CD4-positive, alpha-beta T cell treated with Interleukin-15 for 4 hours (primary cell): ENCODE data around the gene PCDHGA11.
"Not testable (repeated sequence)": the region's sequence is repeated elsewhere in the genome, so short reads cannot be mapped to it uniquely, and the experiment has no call there.

Experiments
- DNase-seq: peaks from one replicate; pipeline ENCODE4 v3.0.0-alpha.2; 2020; ENCODE audit warnings: low spot score

PCDHGA11 gene

GRCh38 chr5:141398608-141399007 lies 22.2 kb upstream of the PCDHGA11 start:
- no peak for DNase-seq

DNA sequence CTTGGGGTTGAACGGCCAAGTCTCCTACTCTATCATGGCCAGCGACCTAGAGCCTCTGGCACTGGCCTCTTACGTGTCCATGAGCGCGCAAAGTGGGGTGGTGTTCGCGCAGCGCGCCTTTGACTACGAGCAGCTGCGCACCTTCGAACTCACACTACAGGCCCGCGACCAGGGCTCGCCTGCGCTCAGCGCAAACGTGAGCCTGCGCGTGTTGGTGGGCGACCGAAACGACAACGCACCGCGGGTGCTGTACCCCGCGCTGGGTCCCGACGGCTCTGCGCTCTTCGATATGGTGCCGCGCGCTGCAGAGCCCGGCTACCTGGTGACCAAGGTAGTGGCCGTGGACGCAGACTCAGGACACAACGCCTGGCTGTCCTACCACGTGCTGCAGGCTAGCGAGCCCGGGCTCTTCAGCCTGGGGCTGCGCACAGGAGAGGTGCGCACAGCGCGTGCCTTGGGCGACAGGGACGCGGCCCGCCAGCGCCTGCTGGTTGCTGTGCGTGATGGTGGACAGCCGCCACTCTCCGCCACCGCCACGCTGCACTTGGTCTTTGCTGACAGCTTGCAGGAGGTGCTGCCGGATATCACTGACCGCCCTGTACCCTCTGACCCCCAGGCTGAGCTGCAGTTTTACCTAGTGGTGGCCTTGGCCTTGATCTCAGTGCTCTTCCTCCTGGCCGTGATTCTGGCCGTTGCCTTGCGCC lies 21.1 kb upstream of the PCDHGA11 start:
- no peak for DNase-seq

DNA sequence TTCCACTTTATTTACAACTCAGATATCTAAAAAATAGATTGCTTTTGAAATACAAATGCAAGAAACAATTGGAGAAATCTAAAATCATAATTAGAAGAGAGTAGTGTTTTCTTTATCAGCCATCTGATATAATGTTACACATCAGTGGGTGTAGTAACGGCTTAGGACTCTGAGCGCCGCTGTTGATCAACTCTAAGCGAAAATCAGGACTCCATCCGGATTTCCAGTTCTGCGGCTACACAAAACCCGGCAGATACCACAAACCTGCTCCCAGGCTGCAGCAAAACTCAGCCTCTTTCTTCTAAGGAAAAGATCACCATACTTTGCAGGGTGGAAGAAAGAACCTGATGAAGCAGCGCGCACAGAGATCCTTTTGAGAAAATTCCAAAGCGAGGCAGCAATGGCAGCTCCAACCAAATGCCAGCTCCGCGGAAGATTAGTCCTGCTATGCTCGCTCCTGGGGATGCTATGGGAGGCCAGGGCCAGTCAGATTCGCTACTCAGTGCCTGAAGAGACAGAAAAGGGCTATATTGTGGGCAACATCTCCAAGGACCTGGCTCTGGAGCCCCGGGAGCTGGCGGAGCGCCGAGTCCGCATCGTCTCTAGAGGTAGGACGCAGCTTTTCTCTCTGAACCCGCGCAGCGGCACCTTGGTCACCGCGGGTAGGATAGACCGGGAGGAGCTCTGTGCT lies 18.2 kb upstream of the PCDHGA11 start, which contains the start of gene PCDHGA9:
TSS of gene PCDHGA9 (plus strand) at position 226 of the 691 bp plus-strand sequence. CDS start at position 401, 175 bp downstream.
- no peak for DNase-seq

- no peak for DNase-seq
Measured at GRCh38 chr5:141403387-141403786, 17.5 kb upstream of the PCDHGA11 start.

DNA sequence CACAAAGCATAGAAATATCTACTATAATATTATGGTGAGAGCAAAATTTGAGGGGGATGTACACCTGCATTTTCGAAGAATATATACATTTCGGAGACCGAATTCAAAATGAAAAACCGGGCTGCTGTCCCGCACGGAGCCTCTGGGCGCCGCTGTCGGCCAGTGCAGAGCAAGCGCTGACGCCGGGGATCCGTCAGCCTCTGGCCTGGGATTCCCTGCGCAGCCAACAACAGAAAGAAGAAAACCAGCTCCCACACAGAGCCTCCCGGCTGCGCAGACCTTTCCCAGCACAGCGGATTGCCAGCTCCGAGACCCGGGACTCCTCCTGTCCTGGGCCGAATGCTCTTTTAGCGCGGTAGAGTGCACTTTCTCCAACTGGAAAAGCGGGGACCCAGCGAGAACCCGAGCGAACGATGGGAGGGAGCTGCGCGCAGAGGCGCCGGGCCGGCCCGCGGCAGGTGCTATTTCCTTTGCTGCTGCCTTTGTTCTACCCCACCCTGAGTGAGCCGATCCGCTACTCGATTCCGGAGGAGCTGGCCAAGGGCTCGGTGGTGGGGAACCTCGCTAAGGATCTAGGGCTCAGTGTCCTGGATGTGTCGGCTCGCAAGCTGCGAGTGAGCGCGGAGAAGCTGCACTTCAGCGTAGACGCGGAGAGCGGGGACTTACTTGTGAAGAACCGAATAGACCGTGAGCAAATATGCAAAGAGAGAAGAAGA lies 12.9 kb upstream of the PCDHGA11 start, which contains the start of gene PCDHGB6:
TSS of gene PCDHGB6 (plus strand) at position 232 of the 716 bp plus-strand sequence. CDS start at position 414, 182 bp downstream.
- peak; percentile 26 for DNase-seq

DNA sequence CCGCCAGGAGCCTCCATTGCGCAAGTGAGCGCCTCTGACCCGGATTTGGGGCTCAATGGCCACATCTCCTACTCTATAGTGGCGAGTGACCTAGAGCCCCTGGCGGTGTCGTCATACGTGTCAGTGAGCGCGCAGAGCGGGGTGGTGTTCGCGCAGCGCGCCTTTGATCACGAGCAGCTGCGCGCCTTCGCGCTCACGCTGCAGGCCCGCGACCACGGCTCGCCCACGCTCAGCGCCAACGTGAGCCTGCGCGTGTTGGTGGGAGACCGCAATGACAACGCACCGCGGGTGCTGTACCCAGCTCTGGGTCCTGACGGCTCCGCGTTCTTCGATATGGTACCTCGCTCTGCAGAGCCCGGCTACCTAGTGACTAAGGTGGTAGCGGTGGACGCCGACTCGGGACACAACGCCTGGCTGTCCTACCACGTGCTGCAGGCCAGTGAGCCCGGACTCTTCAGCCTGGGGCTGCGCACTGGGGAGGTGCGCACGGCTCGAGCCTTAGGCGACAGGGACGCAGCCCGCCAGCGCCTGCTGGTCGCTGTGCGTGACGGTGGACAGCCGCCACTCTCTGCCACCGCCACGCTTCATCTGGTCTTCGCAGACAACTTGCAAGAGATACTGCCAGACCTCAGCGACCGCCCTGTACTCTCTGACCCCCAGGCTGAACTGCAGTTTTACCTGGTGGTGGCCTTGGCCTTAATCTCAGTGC lies 11.1 kb upstream of the PCDHGA11 start:
- DNase-seq, result no peak

- peak; percentile 23 for DNase-seq
Measured at GRCh38 chr5:141411575-141411974, 9.3 kb upstream of the PCDHGA11 start.

DNA sequence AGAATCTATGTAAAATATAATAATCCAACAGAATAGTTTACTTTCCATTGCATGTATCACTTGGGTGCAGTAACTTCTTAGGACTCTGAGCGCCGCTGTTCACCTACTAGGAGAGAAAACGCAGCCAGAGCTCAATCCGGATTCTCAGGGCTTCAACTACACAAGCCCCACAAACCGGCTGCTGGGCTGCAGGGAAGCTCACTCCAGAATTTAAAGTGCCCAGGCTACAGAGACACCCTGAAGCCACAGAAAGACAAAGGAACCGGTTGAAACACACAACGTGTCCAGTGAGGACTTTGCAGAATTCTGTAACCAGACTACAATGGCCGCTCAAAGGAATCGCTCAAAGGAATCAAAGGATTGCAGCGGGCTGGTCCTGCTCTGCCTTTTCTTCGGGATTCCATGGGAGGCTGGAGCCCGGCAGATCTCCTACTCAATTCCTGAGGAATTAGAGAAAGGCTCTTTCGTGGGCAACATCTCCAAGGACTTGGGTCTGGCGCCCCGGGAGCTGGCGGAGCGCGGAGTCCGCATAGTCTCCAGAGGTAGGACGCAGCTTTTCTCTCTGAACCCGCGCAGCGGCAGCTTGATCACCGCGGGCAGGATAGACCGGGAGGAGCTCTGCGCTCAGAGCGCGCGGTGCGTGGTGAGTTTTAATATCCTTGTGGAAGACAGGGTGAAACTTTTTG lies 7.9 kb upstream of the PCDHGA11 start, which contains the start of gene PCDHGA10:
TSS of gene PCDHGA10 (plus strand) at position 134 of the 686 bp plus-strand sequence. CDS start at position 323, 189 bp downstream.
- peak; percentile 58 for DNase-seq

DNA sequence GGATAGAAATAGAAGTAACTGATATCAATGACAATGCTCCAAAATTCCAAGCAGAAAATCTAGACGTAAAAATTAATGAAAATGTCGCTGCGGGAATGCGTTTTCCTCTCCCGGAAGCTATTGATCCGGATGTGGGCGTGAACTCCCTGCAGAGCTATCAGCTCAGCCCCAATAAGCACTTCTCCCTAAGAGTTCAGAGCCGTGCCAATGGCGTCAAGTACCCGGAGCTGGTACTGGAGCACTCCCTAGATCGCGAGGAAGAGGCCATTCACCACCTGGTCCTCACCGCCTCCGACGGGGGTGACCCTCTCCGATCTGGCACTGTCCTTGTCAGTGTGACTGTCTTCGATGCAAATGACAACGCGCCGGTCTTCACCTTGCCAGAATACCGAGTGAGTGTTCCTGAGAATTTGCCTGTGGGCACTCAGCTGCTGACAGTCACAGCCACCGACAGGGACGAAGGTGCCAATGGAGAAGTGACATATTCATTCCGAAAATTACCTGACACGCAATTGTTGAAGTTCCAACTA lies 7.2 kb upstream of the PCDHGA11 start:
- DNase-seq, result no peak

- DNase-seq, result not testable (repeated sequence)
Measured at GRCh38 chr5:141414548-141415274, 6.1 kb upstream of the PCDHGA11 start.

DNA sequence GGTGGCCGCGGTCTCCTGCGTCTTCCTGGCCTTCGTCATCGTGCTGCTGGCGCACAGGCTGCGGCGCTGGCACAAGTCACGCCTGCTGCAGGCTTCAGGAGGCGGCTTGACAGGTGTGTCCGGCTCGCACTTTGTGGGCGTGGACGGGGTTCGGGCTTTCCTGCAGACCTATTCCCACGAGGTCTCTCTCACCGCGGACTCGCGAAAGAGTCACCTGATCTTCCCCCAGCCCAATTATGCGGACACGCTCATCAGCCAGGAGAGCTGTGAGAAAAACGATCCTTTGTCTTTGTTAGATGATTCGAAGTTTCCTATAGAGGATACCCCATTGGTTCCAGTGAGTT lies 5.6 kb upstream of the PCDHGA11 start:
- not testable (repeated sequence) for DNase-seq

GRCh38 chr5:141417494-141418172 lies 3.2 kb upstream of the PCDHGA11 start, which contains the start of gene PCDHGB7:
Gene PCDHGB7 (plus strand): TSS chr5:141417677. CDS start chr5:141417860, 183 bp downstream.
- peak; percentile 32 for DNase-seq

GRCh38 chr5:141419074-141419880 lies 1.6 kb upstream of the PCDHGA11 start:
- DNase-seq, result no peak

- no peak for DNase-seq
Measured at GRCh38 chr5:141421489-141421855, 621 bp downstream of the PCDHGA11 start.

- no peak for DNase-seq
Measured at GRCh38 chr5:141422742-141423291, 2.0 kb downstream of the PCDHGA11 start.

GRCh38 chr5:141427783-141428426 lies 7.1 kb downstream of the PCDHGA11 start:
- no peak for DNase-seq

DNA sequence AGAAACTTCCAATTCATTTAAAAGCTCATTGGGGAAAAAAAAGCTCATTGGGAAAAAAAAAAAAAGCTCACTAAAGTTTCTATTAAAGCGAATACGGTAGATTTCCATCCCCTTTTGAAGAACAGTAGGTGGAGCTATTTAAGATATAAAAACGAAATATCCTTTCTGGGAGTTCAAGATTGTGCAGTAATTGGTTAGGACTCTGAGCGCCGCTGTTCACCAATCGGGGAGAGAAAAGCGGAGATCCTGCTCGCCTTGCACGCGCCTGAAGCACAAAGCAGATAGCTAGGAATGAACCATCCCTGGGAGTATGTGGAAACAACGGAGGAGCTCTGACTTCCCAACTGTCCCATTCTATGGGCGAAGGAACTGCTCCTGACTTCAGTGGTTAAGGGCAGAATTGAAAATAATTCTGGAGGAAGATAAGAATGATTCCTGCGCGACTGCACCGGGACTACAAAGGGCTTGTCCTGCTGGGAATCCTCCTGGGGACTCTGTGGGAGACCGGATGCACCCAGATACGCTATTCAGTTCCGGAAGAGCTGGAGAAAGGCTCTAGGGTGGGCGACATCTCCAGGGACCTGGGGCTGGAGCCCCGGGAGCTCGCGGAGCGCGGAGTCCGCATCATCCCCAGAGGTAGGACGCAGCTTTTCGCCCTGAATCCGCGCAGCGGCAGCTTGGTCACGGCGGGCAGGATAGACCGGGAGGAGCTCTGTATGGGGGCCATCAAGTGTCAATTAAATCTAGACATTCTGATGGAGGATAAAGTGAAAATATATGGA lies 9.7 kb downstream of the PCDHGA11 start, which contains the start of gene PCDHGA12:
TSS of gene PCDHGA12 (plus strand) at position 176 of the 782 bp plus-strand sequence. CDS start at position 429, 253 bp downstream.
- no peak for DNase-seq
